HEK293T (cell line): Measurements from ENCODE around the gene RGS7.
A peak's percentile ranks its signal among the peaks of the same experiment; 100 is the strongest.
"Not testable (repeated sequence)": the region's sequence is repeated elsewhere in the genome, so short reads cannot be mapped to it uniquely, and the experiment has no call there.

Experiments
- CTCF ChIA-PET: fragments of 350-600 bp; formaldehyde crosslinking; extraction: SDS; loops from one replicate; lab custom pipeline; 2021; ENCODE audit warnings: antibody characterized with exemption, inconsistent platforms; lab: Yijun Ruan, JAX
- POLR2A ChIA-PET: fragments of 350-600 bp; formaldehyde crosslinking; extraction: SDS; loops from one replicate; lab custom pipeline; 2020; ENCODE audit warnings: antibody characterized with exemption, inconsistent platforms; lab: Yijun Ruan, JAX
- DNase-seq: peaks from one replicate; pipeline ENCODE4 v3.0.0; 2012; ENCODE audit warnings: mixed read lengths; ENCODE audit errors: extremely low spot score
- ARNT ChIP-seq: fragments of 450-650 bp; IDR thresholded peaks from 2 replicates; pipeline ENCODE4 v1.6.1; 2017; ENCODE audit warnings: mild to moderate bottlenecking
- BHLHE40 ChIP-seq: fragments of 450-650 bp; IDR thresholded peaks from 2 replicates; pipeline ENCODE4 v1.6.1; 2016; ENCODE audit warnings: mild to moderate bottlenecking, moderate library complexity, borderline replicate concordance
- CTBP1 ChIP-seq: fragments of 450-650 bp; IDR thresholded peaks from 2 replicates; pipeline ENCODE4 v1.6.1; 2016; ENCODE audit warnings: borderline replicate concordance
- ELF4 ChIP-seq: fragments of 450-650 bp; IDR thresholded peaks from 2 replicates; pipeline ENCODE4 v1.6.1; 2017; ENCODE audit warnings: antibody characterized with exemption
- FOXA1 ChIP-seq: fragments of 450-650 bp; IDR thresholded peaks from 2 replicates; pipeline ENCODE4 v1.6.1; 2016; ENCODE audit warnings: mild to moderate bottlenecking
- FOXK2 ChIP-seq: fragments of 450-650 bp; IDR thresholded peaks from 2 replicates; pipeline ENCODE4 v1.6.1; 2016; ENCODE audit warnings: mild to moderate bottlenecking
- FOXM1 ChIP-seq: fragments of 450-650 bp; IDR thresholded peaks from 2 replicates; pipeline ENCODE4 v1.6.1; 2017; ENCODE audit warnings: mild to moderate bottlenecking, borderline replicate concordance
- HDGF ChIP-seq: fragments of 450-650 bp; IDR thresholded peaks from 2 replicates; pipeline ENCODE4 v1.6.1; 2017; ENCODE audit warnings: antibody characterized with exemption, borderline replicate concordance
- L3MBTL2 ChIP-seq: fragments of 450-650 bp; conservative IDR thresholded peaks from 2 replicates; pipeline ENCODE4 v1.6.1; 2016; ENCODE audit warnings: mild to moderate bottlenecking
- LEF1 ChIP-seq: fragments of 450-650 bp; IDR thresholded peaks from 2 replicates; pipeline ENCODE4 v1.6.1; 2017; ENCODE audit warnings: mild to moderate bottlenecking, borderline replicate concordance
- NFRKB ChIP-seq: fragments of 450-650 bp; IDR thresholded peaks from 2 replicates; pipeline ENCODE4 v1.6.1; 2016; ENCODE audit warnings: mild to moderate bottlenecking, moderate library complexity
- SP1 ChIP-seq: fragments of 450-650 bp; IDR thresholded peaks from 2 replicates; pipeline ENCODE4 v1.6.1; 2017
- SUZ12 ChIP-seq: fragments of 450-650 bp; IDR thresholded peaks from 2 replicates; pipeline ENCODE4 v1.6.1; 2016; ENCODE audit warnings: mild to moderate bottlenecking
- TARDBP ChIP-seq: fragments of 450-650 bp; IDR thresholded peaks from 2 replicates; pipeline ENCODE4 v1.6.1; 2016
- ZNF384 ChIP-seq: fragments of 450-650 bp; IDR thresholded peaks from 2 replicates; pipeline ENCODE4 v1.6.1; 2016
- TF ChIP-seq, protein P1 (sequence below): fragments of 450-650 bp; IDR thresholded peaks from 2 replicates; pipeline ENCODE4 v1.6.1; 2016

RGS7 gene

DNA sequence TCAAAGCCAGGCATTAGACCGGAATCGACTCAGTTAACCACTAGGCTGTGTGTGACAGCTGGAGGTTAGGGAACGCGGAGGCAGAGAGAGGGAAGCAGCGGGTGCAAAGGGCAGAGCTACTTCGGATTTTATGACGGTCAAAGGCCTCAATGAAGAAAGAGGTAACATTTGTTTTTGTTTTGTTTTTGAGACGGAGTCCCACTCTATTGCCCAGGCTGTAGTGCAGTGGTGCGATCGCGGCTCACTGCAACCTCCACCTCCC is 468.3 kb downstream of the RGS7 start:
- POLR2A ChIA-PET: no interaction called here
- CTCF ChIA-PET: interaction anchor here (1.1 kb wide), 1 partner anchor 62 kb away, joined by 3 read pairs; no protein-coding TSS in a partner anchor
- no peak for DNase-seq
- TF ChIP-seq, protein P1, sequence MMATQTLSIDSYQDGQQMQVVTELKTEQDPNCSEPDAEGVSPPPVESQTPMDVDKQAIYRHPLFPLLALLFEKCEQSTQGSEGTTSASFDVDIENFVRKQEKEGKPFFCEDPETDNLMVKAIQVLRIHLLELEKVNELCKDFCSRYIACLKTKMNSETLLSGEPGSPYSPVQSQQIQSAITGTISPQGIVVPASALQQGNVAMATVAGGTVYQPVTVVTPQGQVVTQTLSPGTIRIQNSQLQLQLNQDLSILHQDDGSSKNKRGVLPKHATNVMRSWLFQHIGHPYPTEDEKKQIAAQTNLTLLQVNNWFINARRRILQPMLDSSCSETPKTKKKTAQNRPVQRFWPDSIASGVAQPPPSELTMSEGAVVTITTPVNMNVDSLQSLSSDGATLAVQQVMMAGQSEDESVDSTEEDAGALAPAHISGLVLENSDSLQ: no peak
- TF ChIP-seq HDGF (no peak), CTBP1 (no peak), ARNT (no peak), SUZ12 (no peak), FOXM1 (no peak), FOXK2 (no peak), NFRKB (no peak), TARDBP (no peak), L3MBTL2 (no peak), ELF4 (no peak), ZNF384 (no peak), BHLHE40 (no peak), LEF1 (no peak), FOXA1 (no peak), SP1 (no peak)

DNA sequence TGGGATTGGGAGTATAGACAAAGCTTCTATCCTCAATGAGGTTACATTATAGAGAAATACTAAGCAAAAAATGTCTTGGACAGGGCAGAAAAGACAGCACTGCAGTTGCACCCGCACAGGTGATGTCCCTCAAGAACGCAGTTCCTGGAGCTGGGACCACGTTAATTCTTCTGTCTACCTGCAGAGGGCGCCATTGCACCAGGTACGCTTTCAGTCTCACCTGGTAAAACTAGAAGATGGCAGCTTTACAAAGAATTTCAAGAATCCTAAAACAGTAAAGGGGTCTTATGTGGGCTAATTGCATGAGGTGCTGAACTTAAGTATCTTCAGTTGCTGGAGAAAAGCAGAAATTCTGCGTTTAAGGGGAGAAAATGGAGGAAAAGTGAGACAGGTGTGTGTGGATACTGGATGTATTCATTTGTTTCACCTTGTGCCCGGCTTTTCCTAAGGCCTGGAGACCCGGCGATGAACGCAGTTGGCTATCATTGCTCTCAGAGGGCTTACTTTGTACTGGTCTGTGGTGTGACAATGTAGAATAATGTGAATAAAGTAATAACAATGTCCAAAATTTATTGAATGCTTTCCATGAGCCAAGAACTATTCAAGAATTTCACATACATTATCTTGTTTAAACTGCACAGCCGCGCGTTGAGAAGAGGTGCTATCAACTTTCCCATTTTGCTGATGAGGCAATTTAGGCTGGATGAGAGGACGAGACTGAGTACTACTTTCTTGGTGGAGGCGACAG is 468.8 kb downstream of the RGS7 start:
- POLR2A ChIA-PET: no interaction called here
- peak; percentile 71 for DNase-seq
- TF ChIP-seq FOXK2: no peak
- TF ChIP-seq, protein P1: no peak
- no peak for TF ChIP-seq LEF1
- TF ChIP-seq ZNF384: no peak
- TF ChIP-seq ELF4: no peak
- CTCF ChIA-PET: interaction anchor here (0.6 to 1.5 kb wide), 8 partner anchors 22 to 852 kb away, joined by 3 to 9 read pairs (median 4); no protein-coding TSS in a partner anchor

DNA sequence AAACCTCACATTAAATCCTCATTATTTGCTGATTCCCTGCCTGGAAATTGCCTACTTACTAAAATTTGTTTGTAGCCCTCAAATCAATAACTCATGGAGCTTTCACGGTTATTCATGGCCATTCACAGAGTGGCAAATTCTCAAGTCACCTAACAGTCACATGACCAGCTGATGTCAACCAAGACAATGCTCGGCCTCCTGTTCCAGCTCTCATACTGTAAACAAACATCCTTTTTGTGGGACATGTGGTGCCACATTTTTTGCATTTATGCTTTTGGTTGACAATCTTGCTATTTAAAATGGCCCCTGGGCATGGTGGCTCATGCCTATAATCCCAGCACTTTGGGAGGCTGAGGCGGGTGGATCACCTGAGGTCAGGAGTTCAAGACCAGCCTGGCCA is 473.5 kb downstream of the RGS7 start:
- CTCF ChIA-PET: no interaction called here
- no peak for DNase-seq
- POLR2A ChIA-PET: no interaction called here
- TF ChIP-seq ZNF384 (no peak), TARDBP (no peak), ELF4 (no peak), SP1 (no peak), FOXM1 (no peak), HDGF (no peak), CTBP1 (no peak), LEF1 (no peak), NFRKB (no peak)

DNA sequence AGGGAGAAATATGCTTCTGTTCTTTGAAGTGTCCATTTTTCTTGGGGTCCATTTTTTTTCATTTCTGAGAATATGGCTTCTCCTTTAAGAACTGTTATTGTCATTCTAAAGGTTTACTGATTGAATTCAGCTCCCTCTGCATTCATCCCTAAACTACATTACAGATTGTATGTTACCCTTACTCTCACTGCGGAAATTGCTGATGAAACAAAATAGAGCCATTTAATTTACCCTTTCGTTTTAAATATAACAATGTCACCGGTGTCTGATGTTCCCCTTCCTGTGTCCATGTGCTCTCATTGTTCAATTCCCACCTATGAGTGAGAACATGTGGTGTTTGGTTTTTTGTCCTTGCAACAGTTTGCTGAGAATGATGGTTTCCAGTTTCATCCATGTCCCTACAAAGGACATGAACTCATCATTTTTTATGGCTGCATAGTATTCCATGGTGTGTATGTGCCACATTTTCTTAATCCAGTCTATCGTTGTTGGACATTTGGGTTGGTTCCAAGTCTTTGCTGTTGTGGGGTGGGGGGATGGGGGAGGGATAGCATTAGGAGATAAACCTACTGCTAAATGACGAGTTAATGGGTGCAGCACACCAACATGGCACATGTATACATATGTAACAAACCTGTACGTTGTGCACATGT is 474.2 kb downstream of the RGS7 start:
- DNase-seq, POLR2A ChIA-PET, CTCF ChIA-PET: not testable (repeated sequence)

DNA sequence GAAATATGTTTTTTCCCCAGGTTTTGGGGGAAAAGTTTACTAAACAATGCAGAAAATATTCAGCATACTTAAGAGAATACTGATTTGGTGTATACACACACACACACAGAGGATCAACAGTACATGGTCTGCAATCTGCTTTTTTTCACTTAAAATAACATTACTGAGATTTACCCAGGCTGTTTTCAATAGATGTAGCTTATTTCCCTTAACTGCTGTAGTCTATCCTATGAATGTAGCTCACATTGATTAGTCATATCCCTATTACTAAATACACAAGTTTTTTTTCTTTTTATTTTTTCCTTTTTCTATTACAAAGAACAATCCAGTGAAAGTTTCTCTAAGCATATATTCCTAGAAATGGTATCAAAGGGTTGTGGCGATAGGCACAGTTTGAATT is 478.4 kb downstream of the RGS7 start:
- no peak for TF ChIP-seq ELF4
- TF ChIP-seq BHLHE40: no peak
- no peak for TF ChIP-seq FOXA1
- TF ChIP-seq CTBP1: no peak
- TF ChIP-seq ZNF384: no peak
- TF ChIP-seq HDGF: no peak
- no peak for TF ChIP-seq ARNT
- no peak for TF ChIP-seq FOXM1
- no peak for TF ChIP-seq TARDBP
- no peak for TF ChIP-seq FOXK2
- no peak for TF ChIP-seq NFRKB
- TF ChIP-seq SP1: no peak
- TF ChIP-seq, protein P1: no peak
- no peak for TF ChIP-seq SUZ12
- no peak for TF ChIP-seq L3MBTL2
- no peak for TF ChIP-seq LEF1
- no peak for DNase-seq
- ChIA-PET POLR2A (no interaction called here), CTCF (no interaction called here)

DNA sequence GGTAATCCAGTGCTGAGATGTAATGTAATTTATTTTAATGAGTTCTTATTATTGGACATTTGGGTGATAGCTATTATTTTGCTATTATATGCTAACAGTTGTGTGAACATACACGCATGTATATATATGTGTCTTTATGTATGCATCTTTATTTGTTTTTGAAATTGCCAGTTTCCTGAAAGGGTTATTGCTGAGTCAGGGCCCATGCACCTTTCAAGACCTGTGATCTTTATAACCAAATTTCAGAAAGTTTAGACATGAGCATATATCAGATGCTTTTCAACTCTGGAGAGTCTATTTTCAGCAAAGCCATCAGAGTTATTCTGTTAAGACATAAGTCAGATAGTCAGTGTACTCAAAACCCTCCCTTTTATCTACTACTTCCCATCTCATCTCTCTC is 479.4 kb downstream of the RGS7 start:
- no peak for DNase-seq
- CTCF ChIA-PET: no interaction called here
- TF ChIP-seq NFRKB: no peak
- TF ChIP-seq L3MBTL2: no peak
- no peak for TF ChIP-seq SUZ12
- no peak for TF ChIP-seq BHLHE40
- TF ChIP-seq FOXK2: no peak
- TF ChIP-seq CTBP1: no peak
- TF ChIP-seq FOXM1: no peak
- no peak for TF ChIP-seq SP1
- no peak for TF ChIP-seq FOXA1
- TF ChIP-seq HDGF: no peak
- no peak for TF ChIP-seq ELF4
- TF ChIP-seq, protein P1: no peak
- POLR2A ChIA-PET: no interaction called here
